Prostate gland (tissue), 2 donors: ENCODE measurements around the gene CYP4F3. TPM values are rescaled to one million over a fixed set of nuclear protein-coding genes. Genes with fewer than 3 reads are reported as not detected.

Experiments used
- DNase-seq: peaks from one replicate; pipeline ENCODE4 v3.0.0-alpha.2; 2019; ENCODE audit warnings: low spot score
- H3K27ac ChIP-seq, 2 donors: fragments of 200-600 bp; sonication (generic); 2 replicates each; pipeline ENCODE4 v1.5.1; 2017 to 2019
- H3K27me3 ChIP-seq: fragments of 200-600 bp; sonication (generic); replicated peaks from 2 replicates; pipeline ENCODE4 v1.5.1; 2019; ENCODE audit not compliant: insufficient read depth
- H3K36me3 ChIP-seq, 2 donors: fragments of 200-600 bp; sonication (generic); 1 replicate in 1 of 2; 2 replicates in 1 of 2; pipeline versions ENCODE4 v1.5.1 to v1.8.1; 2017 to 2019
- H3K4me1 ChIP-seq: fragments of 200-600 bp; sonication (generic); replicated peaks from 2 replicates; pipeline ENCODE4 v1.5.1; 2019
- H3K4me3 ChIP-seq, 2 donors: fragments of 200-600 bp; sonication (generic); 2 replicates each; pipeline ENCODE4 v1.5.1; 2017 to 2019
- H3K9me3 ChIP-seq: fragments of 200-600 bp; sonication (generic); 2 replicates; pipeline ENCODE4 v1.5.1; 2017
- POLR2A ChIP-seq: fragments of 450-650 bp; IDR thresholded peaks from one replicate; pipeline ENCODE4 v1.6.1; 2016; ENCODE audit warnings: antibody characterized with exemption, mild to moderate bottlenecking
- POLR2AphosphoS5 ChIP-seq: sonication (generic); formaldehyde crosslinking; IDR thresholded peaks from one replicate; pipeline ENCODE4 v1.6.1; 2017; ENCODE audit warnings: antibody characterized with exemption
- WGBS: methylation state at CpG from one replicate; pipeline ENCODE4 v1.1.5; 2018; 5-methylcytosine and 5-hydroxymethylcytosine counted together
- intact Hi-C: fragments of 100-400 bp; cut with DNase I; formaldehyde crosslinking; loops from one replicate; pipeline ENCODE4 v1.14.2; 2022
- total RNA-seq, 2 donors: library from RNA; depleted of rRNA; stranded (reverse); fragments of >200 nt; gene quantifications; one replicate each; pipeline ENCODE4 v1.1.0, GENCODE V29; 2016
- TF ChIP-seq, protein P1 (sequence below), 4 experiments: fragments of 200-600 bp in 2 of 4; fragments of 450-650 bp in 2 of 4; sonication (generic) in 2 of 4; IDR thresholded peaks; 1 replicate in 3 of 4; 2 replicates in 1 of 4; pipeline ENCODE4 v1.5.1; 2016 to 2019; ENCODE audit warnings: antibody characterized with exemption in 4 of 4, mild to moderate bottlenecking in 2 of 4, moderate library complexity in 2 of 4

Gene CYP4F3
- total RNA-seq, 2 donors from 2014 or later: 0.28 to 2.0 TPM

DNA sequence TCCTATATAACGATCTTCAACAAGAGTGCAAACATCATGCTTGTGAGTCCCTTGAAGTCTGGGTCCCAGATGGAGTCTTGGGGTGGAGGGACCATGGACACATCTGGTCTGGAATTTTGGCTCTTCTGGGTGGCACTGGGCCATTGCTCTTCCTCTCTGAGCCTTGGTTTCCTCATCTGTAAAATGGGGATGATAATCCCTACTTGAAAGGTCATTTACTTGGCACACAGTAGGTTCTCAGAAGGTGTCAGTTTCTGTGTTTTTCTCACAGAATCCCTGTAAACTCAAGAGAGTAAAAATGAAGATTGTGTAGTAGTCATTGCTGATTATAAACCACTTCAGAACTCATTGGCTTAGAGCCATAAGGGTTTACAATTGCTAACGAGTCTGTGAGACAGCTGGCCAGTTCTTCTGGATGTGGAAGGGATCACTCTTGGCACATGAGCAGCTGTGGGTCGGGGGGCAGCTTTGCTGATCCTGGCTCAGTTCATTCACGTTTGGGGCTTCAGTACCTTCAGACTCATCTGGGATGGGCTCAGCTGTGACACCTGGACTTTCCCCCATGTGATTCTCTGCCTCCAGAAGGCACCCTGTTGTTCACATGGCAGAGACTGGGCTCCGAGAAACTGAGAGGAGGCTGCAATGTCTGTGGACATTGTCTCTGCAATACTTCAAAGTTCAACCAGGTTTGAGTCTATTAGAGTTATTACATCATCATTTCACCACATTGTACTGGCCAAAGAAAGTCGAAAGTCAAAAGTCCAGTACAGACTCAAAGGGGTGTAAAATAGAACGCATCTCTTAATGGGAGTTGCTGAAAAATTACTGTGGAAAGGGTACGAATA lies 40.0 kb downstream of the CYP4F3 start:
- TF ChIP-seq, protein P1, sequence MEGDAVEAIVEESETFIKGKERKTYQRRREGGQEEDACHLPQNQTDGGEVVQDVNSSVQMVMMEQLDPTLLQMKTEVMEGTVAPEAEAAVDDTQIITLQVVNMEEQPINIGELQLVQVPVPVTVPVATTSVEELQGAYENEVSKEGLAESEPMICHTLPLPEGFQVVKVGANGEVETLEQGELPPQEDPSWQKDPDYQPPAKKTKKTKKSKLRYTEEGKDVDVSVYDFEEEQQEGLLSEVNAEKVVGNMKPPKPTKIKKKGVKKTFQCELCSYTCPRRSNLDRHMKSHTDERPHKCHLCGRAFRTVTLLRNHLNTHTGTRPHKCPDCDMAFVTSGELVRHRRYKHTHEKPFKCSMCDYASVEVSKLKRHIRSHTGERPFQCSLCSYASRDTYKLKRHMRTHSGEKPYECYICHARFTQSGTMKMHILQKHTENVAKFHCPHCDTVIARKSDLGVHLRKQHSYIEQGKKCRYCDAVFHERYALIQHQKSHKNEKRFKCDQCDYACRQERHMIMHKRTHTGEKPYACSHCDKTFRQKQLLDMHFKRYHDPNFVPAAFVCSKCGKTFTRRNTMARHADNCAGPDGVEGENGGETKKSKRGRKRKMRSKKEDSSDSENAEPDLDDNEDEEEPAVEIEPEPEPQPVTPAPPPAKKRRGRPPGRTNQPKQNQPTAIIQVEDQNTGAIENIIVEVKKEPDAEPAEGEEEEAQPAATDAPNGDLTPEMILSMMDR (IDR thresholded peaks at IDR 0.05): no peak
- TF ChIP-seq POLR2A (no peak), POLR2AphosphoS5 (no peak)
- 59% methylated on average over 8 of the region's 8 CpGs for WGBS
- no peak overlapping the region for H3K27ac ChIP-seq
- no peaks in the 10 kb centered on the region for H3K36me3 ChIP-seq
- intact Hi-C loops: no loop called here
- DNase-seq: no peak
- H3K27me3 ChIP-seq: no peaks in the 10 kb centered on the region
- H3K4me3 ChIP-seq: no peak overlapping the region
- H3K4me1 ChIP-seq: no peaks in the 10 kb centered on the region
- no peaks in the 10 kb centered on the region for H3K9me3 ChIP-seq

DNA sequence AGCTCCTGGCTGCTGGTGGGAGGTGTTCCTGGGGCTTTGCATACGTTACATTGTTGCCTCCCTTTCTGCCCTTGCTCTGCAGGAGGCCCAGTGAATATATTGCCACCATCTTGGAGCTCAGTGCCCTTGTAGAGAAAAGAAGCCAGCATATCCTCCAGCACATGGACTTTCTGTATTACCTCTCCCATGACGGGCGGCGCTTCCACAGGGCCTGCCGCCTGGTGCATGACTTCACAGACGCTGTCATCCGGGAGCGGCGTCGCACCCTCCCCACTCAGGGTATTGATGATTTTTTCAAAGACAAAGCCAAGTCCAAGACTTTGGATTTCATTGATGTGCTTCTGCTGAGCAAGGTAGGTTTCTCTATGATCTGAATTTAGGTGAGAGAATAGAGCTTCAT lies 42.7 kb downstream of the CYP4F3 start:
- Histone ChIP-seq H3K36me3 (no peaks in the 10 kb centered on the region), H3K4me3 (no peak overlapping the region), H3K9me3 (no peaks in the 10 kb centered on the region), H3K27me3 (no peaks in the 10 kb centered on the region), H3K27ac (no peak overlapping the region), H3K4me1 (no peaks in the 10 kb centered on the region)
- TF ChIP-seq, protein P1 (IDR thresholded peaks at IDR 0.05): no peak
- TF ChIP-seq POLR2AphosphoS5 (no peak), POLR2A (no peak)
- intact Hi-C loops: no loop called here
- WGBS: 77% methylated on average over 10 of the region's 10 CpGs
- no peak for DNase-seq

DNA sequence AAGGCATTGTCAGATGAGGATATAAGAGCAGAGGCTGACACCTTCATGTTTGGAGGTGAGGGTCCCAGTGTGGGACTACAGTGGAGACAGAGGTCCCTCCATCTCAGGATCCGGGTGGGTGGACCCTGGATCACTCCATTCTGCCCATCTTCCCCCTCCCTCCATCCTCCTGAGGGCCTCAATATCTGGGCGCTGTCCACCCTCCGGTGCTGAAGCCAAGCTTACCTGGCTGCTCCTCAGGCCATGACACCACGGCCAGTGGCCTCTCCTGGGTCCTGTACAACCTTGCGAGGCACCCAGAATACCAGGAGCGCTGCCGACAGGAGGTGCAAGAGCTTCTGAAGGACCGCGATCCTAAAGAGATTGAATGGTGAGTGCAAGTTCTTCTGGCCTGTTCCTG lies 44.1 kb downstream of the CYP4F3 start:
- intact Hi-C loops: no loop called here
- WGBS: 41% methylated on average over 9 of the region's 9 CpGs
- no peak overlapping the region for H3K27ac ChIP-seq
- H3K27me3 ChIP-seq: no peaks in the 10 kb centered on the region
- TF ChIP-seq POLR2AphosphoS5 (no peak), POLR2A (no peak)
- TF ChIP-seq, protein P1 (IDR thresholded peaks at IDR 0.05): no peak
- no peaks in the 10 kb centered on the region for H3K4me1 ChIP-seq
- H3K9me3 ChIP-seq: no peaks in the 10 kb centered on the region
- H3K36me3 ChIP-seq: no peaks in the 10 kb centered on the region
- H3K4me3 ChIP-seq: no peak overlapping the region
- no peak for DNase-seq

DNA sequence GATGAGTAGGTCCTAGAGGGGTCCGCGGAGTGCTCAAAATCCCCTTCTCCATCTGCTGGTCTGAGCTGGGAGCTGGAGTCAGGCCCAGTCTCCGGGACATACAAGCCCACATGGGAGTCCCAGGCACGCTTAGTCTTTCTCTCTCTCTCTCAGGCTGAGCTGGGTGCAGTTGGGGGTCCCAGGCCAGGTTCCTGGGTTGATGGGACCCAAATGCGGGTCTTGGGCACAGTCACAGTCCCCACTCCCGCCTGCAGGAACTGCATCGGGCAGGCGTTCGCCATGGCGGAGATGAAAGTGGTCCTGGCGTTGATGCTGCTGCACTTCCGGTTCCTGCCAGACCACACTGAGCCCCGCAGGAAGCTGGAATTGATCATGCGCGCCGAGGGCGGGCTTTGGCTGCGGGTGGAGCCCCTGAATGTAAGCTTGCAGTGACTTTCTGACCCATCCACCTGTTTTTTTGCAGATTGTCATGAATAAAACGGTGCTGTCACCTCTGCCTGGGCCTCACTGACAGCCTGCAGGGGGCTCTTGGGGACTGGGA lies 56.0 kb downstream of the CYP4F3 start:
- no peak for DNase-seq
- no peaks in the 10 kb centered on the region for H3K27me3 ChIP-seq
- 78% methylated on average over 19 of the region's 19 CpGs for WGBS

More for the DNA sequence above, 56.0 kb downstream of the CYP4F3 start:
- intact Hi-C loops: no loop called here
- Histone ChIP-seq H3K9me3 (no peaks in the 10 kb centered on the region), H3K27ac (no peak overlapping the region), H3K4me1 (no peaks in the 10 kb centered on the region), H3K36me3 (no peaks in the 10 kb centered on the region), H3K4me3 (no peak overlapping the region)
- TF ChIP-seq, protein P1 (IDR thresholded peaks at IDR 0.05): no peak
- TF ChIP-seq POLR2AphosphoS5 (no peak), POLR2A (no peak)
